HG03045 (cell line): Measurements from ENCODE around the gene PHKB.
"Not testable (repeated sequence)": the region's sequence is repeated elsewhere in the genome, so short reads cannot be mapped to it uniquely, and the experiment has no call there.

ENCODE experiments used
- ATAC-seq: cut with Tn5 transposase; IDR thresholded peaks from one replicate; pipeline ENCODE4 v1.9.1; 2021; ENCODE audit warnings: mild to moderate bottlenecking, moderate library complexity; ENCODE audit not compliant: unreplicated experiment

PHKB gene

DNA sequence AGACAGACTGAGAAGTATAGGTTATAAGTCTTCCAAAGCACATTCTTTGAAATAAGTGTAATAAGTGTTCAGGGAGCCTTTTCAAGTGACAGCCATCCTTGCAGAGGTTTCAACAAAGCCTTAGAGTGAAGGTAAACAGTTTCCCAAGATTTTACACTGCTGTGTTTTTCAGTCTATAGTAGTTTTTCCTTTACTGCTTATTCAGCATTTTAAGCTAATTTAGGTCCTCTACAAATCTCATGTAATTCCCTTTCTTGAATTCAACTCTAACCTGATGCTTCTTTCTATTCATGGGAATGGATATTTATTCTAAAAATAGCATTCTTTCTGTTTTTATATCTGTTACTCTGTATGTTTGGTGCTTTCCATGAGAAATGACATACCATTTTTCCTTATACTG lies 211.3 kb downstream of the PHKB start:
- ATAC-seq = no peak

DNA sequence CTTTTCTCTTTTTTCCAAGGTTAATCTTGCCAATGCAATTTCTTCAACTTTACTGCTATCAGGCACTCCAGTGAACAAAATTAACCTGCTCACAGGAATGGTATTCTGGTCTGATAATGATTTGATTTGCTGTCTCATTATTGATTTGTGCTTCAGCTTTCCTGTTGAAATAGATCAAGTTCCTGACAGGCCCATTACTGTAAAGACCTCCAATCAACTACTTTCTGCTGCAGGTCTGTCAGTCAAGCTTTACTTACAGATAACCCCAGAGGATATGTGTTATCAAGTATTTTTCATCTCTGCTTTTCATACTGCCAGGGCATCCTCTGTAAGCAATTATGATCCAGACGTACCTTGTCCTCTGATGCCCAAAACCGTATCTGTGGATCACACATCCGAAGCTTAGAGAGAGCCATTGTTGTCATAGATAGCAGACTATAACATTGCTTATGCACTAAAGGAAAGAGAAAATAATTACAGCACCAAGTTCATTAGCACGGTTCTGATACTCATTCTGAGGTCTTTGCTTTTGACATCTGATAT lies 215.6 kb downstream of the PHKB start:
- no peak for ATAC-seq

DNA sequence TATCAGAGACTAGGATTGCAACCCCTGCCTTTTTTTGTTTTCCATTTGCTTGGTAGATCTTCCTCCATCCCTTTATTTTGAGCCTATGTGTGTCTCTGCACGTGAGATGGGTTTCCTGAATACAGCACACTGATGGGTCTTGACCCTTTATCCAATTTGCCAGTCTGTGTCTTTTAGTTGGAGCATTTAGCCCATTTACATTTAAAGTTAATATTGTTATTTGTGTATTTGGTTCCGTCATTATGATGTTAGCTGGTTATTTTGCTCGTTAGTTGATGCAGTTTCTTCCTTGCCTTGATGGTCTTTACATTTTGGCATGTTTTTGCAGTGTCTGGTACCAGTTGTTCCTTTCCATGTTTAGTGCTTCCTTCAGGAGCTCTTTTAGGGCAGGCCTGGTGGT lies 220.4 kb downstream of the PHKB start:
- ATAC-seq = not testable (repeated sequence)

DNA sequence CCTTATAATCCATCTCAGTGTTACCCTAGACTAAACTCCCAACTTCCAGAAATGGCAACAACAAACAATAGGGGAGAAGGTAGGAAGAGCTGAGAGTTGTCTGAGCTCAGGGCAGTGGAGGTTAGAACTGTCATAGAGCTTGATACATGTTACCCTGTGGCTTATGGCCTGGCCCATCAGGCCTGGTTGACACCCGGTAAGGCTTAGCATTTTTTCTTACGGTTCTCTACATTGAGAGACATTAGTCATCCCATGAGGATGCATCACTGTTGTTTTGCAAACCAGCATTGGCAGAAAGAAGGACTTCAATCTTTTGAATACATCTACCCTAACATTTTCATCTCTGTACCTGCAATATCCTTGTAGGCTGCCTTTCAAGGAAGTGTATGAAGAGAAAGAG lies 226.6 kb downstream of the PHKB start:
- ATAC-seq = no peak

DNA sequence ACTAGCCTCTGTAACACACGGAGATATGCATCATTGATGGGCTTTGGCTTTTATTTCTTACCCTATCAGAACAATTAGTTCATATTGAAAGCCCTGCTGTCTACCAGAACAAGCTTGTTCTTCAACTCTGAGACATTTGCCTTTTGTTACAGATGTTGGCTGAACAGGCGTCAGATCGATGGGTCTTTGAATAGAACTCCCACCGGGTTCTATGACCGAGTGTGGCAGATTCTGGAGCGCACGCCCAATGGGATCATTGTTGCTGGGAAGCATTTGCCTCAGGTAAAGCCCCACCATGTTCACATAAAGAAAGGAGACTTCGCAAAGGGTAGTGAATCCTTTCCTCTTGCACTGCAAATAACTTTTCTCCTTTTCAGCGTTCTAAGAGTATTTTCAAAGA lies 232.1 kb downstream of the PHKB start:
- ATAC-seq = no peak

DNA sequence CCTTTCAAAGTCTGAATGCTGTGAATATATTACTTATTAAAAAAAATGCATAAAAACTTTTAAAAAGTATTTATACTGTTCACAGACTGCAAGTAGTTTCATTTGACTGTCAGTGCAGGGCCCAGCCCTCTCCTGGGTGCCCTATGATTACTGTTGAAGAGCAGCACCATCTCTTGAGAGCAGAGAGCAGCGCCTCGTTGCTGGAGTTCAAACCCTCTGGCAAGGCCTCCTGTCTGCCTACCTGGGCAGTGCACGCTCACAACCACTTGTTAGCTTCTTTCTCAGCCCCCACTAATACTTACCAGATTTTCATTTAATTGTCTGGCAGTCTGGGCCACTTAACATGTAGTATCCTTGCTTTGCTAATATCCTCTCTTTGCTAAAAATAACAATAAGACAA lies 233.4 kb downstream of the PHKB start:
- ATAC-seq = no peak

DNA sequence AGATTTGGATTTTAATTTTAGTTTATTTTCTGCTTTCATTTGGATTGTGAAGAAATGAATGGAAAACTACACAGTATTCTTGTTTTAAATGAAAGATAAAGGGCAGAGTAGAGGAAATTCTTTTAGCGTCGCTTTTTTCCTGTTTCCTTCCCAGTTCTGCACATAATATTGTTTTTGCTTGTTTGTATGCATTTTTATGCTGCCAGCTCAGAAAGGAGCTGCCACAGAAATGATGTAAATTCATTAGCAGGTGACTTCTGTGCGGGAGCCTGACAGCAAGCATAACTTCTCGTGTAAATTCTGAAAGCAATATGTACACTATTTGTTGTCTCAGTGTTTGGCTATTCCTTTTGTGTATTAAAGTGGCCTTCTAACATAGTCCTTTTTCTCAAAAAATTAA lies 234.6 kb downstream of the PHKB start:
- ATAC-seq = no peak

DNA sequence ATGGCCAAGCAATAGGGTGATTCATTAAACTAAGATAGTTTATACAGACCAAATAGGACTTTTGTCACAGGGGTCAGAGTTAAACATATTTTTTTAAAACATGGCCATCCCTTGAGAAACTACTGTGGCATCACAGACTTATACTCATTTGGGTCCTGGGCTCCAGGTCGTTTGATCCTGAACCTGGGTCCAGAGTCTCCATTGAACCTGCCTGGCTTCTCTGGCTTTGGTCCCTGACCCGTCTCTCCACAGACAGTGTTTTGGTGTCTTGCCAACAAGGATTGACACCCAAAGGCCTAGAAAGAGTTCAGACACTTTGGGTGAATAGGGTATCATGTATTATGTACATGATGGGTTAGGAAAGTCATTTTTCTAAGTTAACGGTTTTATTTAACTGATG lies 236.7 kb downstream of the PHKB start:
- no peak for ATAC-seq

DNA sequence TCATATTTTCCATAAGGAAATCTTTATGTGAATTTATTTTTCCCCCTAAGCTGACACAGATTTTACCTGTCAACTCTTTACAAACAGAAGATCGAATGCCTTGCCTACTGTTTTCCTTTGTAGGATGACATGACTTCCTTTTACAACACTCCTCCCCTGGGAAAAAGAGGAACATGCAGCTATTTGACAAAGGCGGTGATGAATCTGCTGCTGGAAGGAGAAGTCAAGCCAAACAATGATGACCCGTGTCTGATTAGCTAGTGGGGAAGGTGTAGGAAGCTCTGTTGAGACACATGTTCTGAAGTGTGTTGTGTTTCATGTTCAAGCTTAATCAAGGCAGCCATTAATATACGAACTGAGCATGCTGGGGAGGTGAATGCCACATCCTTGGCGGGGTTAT lies 238.0 kb downstream of the PHKB start:
- no peak for ATAC-seq

DNA sequence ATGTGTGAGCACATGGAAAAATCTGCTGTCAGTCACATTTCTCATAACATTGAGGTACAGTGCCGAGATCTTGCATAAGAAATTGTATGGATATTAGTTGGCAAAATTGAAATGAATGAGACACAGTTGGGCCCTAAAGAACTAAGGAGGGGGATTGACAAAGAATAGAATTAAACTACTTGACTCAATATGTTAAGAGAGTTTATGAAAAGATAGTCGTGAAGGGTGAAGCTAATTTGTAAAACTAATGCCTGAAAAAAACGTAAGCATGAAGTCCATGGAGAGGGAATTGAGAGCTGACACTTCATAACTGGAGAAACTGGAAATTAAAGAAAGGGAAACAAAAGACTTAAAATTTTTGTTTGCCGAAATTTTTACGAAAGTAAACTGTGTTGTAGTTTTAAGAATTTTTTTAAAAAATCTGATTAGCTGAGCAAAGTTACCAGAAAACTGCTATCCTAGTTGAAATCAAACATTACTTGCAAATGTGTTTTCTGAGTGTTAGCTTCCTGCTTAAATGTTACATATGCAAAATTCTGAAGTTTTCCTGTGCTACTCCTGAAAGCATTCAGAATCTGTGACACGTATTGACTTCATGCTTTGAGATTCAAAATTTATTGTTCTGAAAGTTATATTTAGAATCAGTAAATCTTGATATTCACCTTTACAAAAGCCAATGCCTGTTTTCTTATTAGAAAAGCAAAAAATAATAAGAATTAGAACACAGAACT lies 239.9 kb downstream of the PHKB start:
- no peak for ATAC-seq

DNA sequence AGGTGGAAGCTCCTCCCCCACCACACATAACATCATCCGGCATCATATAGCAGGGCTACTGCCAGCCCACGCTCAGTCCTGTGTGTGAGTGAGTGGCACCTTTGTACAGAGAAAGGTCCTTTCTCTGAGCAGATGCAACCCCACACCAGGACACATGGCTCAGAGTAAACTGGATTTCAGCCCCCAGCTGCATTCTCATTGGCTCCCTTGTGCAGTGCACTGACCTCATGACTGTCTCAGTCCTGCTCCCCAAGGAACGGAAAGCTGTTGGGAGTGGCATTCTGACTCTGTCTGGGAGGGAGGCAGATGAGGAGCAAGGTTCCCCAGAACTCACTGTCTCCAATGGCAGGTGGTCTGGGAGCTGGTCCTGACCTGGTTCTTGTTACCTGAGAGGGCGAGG lies 244.1 kb downstream of the PHKB start:
- ATAC-seq = no peak

DNA sequence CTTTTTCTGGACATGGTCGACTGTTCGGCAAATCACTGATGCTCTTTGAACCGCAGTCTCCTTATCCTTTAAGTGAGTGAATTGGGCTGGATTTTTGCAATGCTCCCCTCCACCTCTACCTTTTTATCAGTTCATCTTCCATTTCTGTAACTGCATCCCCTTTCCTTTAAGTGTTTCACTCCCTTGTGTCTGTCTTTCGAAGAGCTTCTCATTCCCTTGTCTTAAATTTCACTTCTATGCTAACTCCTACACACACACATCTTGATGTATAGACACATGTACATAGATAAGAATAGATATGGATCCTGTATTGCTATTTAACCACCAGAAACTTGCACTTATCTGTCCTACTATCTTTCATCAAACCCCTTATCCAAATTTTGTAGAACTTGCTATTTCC lies 250.7 kb downstream of the PHKB start:
- ATAC-seq = no peak

DNA sequence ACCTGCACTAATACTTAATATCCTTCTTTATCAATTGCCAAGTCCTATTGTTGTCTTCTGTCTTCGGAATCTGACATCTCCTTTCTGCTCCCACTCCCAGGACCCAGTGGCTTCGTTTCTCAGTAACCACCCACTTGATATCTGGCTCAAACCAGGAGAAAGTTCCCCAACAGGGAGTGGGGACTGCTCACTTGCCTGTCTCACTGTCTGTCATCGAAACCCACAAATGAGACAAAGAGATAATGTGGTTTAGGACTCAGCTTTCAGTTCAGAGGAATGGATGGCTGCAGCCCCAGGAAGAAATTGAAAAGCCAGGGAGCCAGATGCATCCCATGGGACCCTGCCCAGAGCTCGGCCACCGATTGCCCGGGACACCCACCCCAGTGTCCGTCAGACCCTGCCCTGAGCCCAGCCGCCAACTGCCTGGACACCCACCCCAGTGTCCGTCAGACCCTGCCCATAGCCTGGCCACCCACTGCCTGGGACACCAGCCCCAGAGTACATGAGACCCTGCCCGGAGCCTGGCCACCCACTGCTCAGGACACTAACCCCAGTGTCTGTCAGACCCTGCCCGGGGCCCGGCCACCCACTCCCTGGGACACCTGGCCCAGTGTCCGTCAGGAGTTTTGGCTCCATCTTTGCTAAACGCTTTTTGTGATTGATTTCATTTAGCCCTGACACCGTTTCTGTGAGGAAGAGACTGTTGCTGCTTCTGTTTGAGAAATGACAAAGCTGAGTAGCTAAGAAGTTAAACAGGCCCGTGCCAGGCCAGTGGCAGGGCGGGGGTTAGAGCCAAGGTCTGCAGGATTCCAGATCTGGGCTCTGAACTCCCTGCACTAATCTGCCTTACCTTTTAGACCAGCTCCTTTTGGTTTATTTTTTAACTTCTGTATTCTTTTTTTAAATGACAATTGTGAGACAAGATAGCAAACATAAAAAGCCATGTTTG lies 251.4 kb downstream of the PHKB start:
- no peak for ATAC-seq

DNA sequence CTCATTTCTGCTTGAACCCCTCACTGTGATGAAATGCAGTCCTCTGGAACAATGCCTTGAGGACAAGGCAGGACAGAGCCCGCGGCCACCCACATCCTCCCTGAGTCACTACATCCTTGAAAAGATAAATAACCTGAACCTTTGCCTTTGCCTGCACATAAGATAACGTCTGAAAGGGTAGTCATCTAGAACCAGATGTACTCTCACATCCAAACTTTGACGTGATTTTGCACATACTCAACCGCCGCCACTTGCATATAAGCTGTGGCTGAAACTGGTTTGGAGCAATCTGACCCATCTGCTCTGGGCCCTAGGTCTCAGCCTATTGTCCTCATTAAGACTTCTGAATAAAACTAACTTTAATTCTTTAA lies 252.1 kb downstream of the PHKB start:
- ATAC-seq = no peak

DNA sequence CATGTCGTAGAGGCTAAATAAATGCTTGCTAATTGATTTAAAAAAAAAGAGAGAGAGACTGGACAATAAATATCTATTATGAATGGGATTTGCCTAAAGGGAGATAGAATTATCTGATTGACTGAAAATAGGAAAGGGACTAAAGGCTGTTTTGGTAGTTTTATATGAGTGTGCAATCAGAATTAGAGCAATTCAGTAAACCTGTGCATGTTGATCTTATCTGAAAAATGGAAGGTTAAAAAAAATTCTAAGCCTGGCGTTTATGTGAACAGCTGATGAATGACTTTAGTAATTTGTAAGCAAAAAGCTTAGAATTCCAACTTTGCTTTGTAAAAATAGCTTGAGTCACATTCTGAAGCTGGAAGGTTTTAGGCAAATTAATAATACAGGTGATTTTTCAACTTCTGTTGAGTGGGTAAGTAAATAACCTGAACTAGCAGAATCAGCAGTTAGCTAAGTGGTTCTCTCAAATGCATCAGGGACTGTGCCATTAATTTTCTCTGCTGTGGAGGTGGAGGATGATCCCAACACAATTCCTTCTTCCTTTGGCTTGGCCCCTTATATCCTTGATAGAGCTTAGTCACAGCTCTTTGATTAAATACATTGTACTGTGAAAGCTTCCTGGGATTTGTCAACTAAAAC lies 254.4 kb downstream of the PHKB start:
- no peak for ATAC-seq

DNA sequence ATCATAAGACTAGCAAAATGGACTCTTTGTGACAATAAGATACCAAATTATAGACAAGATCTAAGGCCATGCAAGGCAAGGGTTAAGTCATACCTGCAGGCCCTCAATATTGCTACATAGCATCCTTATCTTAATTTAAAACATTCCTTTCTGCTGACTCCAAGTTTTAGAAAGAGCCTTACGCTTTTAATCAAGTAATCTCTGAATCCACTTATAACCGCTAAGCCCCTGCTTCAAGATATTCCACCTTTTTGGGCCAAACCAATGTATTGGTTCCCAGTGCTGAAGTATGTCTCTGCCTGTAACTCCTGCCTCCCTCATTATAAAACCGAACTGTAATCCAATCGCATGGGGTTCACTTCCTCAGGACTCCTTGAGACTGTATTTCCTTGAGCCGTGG lies 255.4 kb downstream of the PHKB start:
- no peak for ATAC-seq

DNA sequence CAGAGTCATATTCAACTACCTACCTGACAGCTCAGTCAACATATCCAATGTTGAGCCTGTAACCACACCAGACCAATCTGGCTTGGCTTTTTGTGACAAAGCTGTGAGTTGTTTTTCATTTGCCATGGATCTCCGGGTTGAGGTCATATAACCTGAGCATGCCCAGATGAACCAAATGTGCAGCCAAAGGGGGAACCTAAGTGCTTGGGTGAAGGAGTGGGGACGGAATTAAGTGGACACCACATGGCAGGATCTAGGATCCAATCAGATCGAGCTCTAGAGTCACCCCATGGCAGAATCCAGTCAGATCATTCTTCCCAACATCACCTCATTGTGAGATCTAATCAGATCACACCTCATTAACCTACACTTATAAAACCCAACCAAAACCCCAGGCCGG lies 258.6 kb downstream of the PHKB start:
- ATAC-seq = no peak

DNA sequence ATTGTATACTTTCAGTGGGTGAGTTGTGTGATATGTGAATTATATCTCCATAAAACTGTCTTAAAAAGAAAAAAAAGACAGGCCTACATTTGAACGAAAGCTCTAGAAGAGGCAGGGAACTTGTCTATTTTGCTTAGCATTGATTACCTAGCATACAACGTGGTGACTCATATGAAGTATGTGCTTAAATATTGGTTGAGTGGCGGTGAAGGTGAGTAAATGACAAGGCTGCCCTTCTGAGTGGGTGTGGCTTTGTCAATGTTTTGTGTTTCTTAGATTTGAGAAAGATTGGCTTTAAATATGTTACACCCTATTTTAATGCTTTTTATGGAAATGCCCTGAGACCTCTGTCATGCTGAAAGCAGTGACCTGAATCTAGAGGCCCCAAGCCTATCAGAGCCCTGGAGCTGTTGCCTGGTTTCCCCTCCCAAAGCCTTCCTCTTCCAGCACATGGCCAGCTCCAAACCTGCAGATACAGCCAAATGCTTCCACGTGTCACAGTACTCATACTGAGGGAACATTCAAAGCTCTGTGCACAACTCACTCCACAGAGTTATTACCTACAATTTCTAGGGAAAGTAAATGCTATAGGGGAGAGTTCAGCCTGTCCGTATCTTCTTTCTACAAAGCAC lies 260.0 kb downstream of the PHKB start:
- no peak for ATAC-seq

DNA sequence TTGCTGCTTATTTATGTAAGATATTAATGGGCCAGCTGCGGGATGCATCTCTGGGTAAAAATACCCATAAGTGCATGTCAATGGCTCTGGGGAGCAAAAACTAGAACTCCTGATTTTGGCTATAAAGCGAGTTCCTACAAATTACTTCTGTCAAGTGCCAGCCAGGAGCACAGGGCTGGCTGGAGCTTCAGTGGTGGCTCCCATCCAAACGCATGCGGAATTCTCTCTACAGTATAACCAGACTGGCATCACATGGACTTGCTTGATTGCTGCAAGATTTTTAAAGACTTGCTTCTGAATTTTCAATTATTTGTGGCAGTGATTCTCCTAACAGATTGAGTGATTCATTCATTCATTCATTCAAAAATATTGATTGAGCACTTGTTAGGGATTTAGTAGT lies 260.9 kb downstream of the PHKB start:
- no peak for ATAC-seq

DNA sequence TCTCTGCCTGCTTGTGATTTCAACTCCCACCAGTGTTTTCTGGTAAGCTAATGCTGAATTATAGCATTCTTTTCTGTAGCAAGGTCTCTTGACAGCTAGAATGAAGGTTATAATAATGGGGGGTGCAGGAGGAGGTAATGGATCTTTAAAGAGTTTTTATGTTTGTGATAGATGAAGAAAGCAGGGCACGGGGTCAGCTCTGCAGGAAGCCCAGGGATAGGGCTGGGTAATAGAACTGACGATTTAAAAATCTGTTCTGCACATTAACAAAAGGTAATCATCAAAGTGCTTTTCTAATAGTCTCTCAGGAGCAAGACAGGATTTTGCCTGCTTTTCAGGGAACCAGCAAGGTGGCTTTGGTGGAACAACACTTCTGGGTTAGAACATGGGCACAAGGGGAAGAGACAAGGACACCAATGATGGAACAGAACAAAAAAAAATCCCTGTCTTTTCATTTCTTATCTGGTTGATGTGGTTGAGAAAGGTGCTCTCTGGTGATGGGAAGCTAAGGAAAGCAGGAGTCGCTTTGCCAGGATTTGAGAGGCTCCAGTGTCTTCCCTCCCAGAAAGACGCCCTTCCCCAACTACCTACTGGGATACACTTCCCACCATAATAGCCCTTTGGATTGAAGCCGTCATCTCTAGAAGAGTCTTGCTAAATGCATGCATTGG lies 263.1 kb downstream of the PHKB start:
- no peak for ATAC-seq
